Fibroblast of lung (primary cell): ENCODE results near the gene HACE1. TPM values are rescaled to one million over a fixed set of nuclear protein-coding genes. Genes with fewer than 3 reads are reported as not detected.
A peak's percentile ranks its signal among the peaks of the same experiment; 100 is the strongest.

Source experiments
- DNase-seq, 2 donors: peaks; one replicate each; pipeline versions ENCODE4 v3.0.0 to v3.0.0-alpha.2; 2010; ENCODE audit warnings: low read depth in 2 of 2
- H2AFZ ChIP-seq: 2 replicates; pipeline ENCODE4 v1.5.1; 2012; ENCODE audit warnings: low read length, control low read depth, inconsistent platforms
- H3K27ac ChIP-seq: 2 replicates; pipeline ENCODE4 v1.5.1; 2011; ENCODE audit warnings: low read length, control low read depth; ENCODE audit not compliant: insufficient read depth
- H3K27me3 ChIP-seq: 2 replicates; pipeline ENCODE4 v1.5.1; 2011; ENCODE audit warnings: mild to moderate bottlenecking, low read length; ENCODE audit not compliant: control insufficient read depth, insufficient read depth
- H3K36me3 ChIP-seq: 2 replicates; pipeline ENCODE4 v1.5.1; 2011; ENCODE audit warnings: low read length; ENCODE audit not compliant: control insufficient read depth, insufficient read depth
- H3K4me1 ChIP-seq: 2 replicates; pipeline ENCODE4 v1.5.1; 2011; ENCODE audit warnings: low read length; ENCODE audit not compliant: control insufficient read depth, insufficient read depth; ENCODE audit errors: extremely low read depth
- H3K4me2 ChIP-seq: 2 replicates; pipeline ENCODE4 v1.5.1; 2011; ENCODE audit warnings: low read length, control low read depth; ENCODE audit not compliant: insufficient read depth; ENCODE audit errors: extremely low read depth
- H3K4me3 ChIP-seq, 4 experiments: fragments of 200-600 bp in 1 of 4; sonication (generic) in 1 of 4; replicated peaks in 1 of 4; 2 replicates each; pipeline ENCODE4 v1.5.1; 2011 to 2016; ENCODE audit warnings: low read length in 4 of 4, low read depth in 3 of 4, mild to moderate bottlenecking in 3 of 4, control low read depth in 2 of 4, inconsistent platforms in 1 of 4, mixed read lengths in 1 of 4; ENCODE audit not compliant: insufficient read depth in 1 of 4; ENCODE audit errors: control extremely low read depth in 1 of 4
- H3K79me2 ChIP-seq: 2 replicates; pipeline ENCODE4 v1.5.1; 2012; ENCODE audit warnings: mild to moderate bottlenecking, low read length, inconsistent platforms; ENCODE audit not compliant: control insufficient read depth, insufficient read depth
- H3K9ac ChIP-seq: 2 replicates; pipeline ENCODE4 v1.5.1; 2011; ENCODE audit warnings: mild to moderate bottlenecking, low read length, control low read depth; ENCODE audit not compliant: insufficient read depth
- H3K9me3 ChIP-seq: 2 replicates; pipeline ENCODE4 v1.5.1; 2012; ENCODE audit warnings: low read depth, low read length; ENCODE audit not compliant: control insufficient read depth, insufficient read depth
- H4K20me1 ChIP-seq: 2 replicates; pipeline ENCODE4 v1.5.1; 2011; ENCODE audit warnings: low read length; ENCODE audit not compliant: control insufficient read depth, insufficient read depth; ENCODE audit errors: extremely low read depth
- EZH2 ChIP-seq: IDR thresholded peaks from 2 replicates; pipeline ENCODE4 v1.5.1; 2012; ENCODE audit warnings: low read length, control low read depth, mild to moderate bottlenecking; ENCODE audit errors: missing control alignments
- polyA minus RNA-seq: library from RNA; depleted of rRNA, polyadenylated mRNA; stranded (reverse); fragments of >200 nt; gene quantifications from 2 replicates; pipeline ENCODE4 v1.2.3, GENCODE V29; 2011; ENCODE audit warnings: low replicate concordance
- polyA plus RNA-seq, 2 donors: library from polyadenylated mRNA; depleted of rRNA in 1 of 2; stranded (reverse) in 1 of 2; unstranded in 1 of 2; fragments of >200 nt; gene quantifications; 2 replicates each; pipeline ENCODE4 v1.2.1, GENCODE V29; 2011 to 2012; ENCODE audit warnings: missing spikeins in 1 of 2
- total RNA-seq: library from RNA; depleted of rRNA; stranded (reverse); fragments of >200 nt; gene quantifications from 2 replicates; pipeline ENCODE4 v1.2.1, GENCODE V29; 2014
- TF ChIP-seq, protein P1 (sequence below), 2 donors: IDR thresholded peaks in 1 of 2; conservative IDR thresholded peaks in 1 of 2; 1 replicate in 1 of 2; 2 replicates in 1 of 2; pipeline ENCODE4 v1.5.1; 2011 to 2012; ENCODE audit warnings: low read length in 2 of 2, control low read depth in 1 of 2, inconsistent platforms in 1 of 2, low read depth in 1 of 2, mild to moderate bottlenecking in 1 of 2

Gene HACE1, protein sequence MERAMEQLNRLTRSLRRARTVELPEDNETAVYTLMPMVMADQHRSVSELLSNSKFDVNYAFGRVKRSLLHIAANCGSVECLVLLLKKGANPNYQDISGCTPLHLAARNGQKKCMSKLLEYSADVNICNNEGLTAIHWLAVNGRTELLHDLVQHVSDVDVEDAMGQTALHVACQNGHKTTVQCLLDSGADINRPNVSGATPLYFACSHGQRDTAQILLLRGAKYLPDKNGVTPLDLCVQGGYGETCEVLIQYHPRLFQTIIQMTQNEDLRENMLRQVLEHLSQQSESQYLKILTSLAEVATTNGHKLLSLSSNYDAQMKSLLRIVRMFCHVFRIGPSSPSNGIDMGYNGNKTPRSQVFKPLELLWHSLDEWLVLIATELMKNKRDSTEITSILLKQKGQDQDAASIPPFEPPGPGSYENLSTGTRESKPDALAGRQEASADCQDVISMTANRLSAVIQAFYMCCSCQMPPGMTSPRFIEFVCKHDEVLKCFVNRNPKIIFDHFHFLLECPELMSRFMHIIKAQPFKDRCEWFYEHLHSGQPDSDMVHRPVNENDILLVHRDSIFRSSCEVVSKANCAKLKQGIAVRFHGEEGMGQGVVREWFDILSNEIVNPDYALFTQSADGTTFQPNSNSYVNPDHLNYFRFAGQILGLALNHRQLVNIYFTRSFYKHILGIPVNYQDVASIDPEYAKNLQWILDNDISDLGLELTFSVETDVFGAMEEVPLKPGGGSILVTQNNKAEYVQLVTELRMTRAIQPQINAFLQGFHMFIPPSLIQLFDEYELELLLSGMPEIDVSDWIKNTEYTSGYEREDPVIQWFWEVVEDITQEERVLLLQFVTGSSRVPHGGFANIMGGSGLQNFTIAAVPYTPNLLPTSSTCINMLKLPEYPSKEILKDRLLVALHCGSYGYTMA
- total RNA-seq (18.7 and 26.3 TPM in 2 replicates), polyA plus RNA-seq (9.0 and 10.8 TPM in 2 replicates), polyA minus RNA-seq (1.1 and 7.6 TPM in 2 replicates)
- polyA plus RNA-seq (2012), result 6.0 and 6.1 TPM in 2 replicates

DNA sequence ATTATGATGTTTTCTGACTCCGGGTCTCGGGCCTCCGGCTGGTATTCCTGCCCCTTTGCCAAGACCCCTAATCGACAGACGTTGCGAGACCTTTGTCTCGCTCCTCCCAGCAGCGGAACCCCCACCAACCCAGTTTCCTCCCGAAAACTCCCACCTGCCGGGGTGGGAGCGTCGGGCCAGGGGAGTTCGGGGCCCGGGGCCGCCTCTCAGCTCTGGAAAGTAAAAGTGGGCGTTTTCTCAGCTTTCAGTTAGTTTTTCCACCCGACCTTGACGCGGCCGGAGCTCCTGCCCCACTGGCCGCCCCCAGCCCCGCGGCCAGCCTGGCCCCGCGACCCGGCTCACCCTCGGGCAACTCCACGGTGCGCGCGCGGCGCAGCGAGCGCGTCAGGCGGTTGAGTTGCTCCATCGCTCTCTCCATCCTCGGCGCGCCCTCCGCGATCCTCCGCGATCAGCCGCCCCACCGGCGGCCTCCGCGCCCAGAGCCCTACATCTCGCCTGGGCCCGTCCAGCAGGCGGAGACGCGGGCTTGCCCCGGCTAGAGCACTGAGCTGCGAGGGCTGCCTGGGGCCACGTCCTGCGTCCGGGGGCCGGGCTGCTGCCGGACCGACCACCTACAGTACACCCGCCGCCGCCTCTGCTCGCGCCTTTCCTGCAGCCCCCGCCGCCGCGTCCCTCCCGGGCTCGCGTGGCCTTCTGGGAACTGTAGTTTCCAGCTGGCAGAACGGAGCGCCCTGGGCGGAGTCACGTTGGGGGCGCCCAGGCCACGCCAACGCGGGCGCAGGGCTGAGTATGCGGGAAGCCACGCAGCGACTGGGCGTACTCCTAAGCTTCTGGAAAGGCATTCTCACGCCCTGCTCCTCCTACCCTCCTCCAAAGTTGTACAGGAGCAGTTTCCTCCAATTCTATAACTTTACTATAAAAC is at the start of gene HACE1:
Gene HACE1 (minus strand): TSS at position 695 of the 922 bp plus-strand sequence. CDS start 277 bp downstream, at position 418.
- peak within 1 kb of the TSS; percentile 81 for H2AFZ ChIP-seq
- no peaks in the 10 kb centered on the region for H3K36me3 ChIP-seq
- no peaks in the 10 kb centered on the region for H4K20me1 ChIP-seq
- peak within 1 kb of the TSS; percentile 84 for H3K9ac ChIP-seq
- peak within 1 kb of the TSS; percentile 78 to 94 (median 87) for H3K4me3 ChIP-seq
- TF ChIP-seq, protein P1, sequence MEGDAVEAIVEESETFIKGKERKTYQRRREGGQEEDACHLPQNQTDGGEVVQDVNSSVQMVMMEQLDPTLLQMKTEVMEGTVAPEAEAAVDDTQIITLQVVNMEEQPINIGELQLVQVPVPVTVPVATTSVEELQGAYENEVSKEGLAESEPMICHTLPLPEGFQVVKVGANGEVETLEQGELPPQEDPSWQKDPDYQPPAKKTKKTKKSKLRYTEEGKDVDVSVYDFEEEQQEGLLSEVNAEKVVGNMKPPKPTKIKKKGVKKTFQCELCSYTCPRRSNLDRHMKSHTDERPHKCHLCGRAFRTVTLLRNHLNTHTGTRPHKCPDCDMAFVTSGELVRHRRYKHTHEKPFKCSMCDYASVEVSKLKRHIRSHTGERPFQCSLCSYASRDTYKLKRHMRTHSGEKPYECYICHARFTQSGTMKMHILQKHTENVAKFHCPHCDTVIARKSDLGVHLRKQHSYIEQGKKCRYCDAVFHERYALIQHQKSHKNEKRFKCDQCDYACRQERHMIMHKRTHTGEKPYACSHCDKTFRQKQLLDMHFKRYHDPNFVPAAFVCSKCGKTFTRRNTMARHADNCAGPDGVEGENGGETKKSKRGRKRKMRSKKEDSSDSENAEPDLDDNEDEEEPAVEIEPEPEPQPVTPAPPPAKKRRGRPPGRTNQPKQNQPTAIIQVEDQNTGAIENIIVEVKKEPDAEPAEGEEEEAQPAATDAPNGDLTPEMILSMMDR (conservative IDR thresholded peaks at IDR 0.05 in 1 of 2, IDR thresholded peaks at IDR 0.05 in 1 of 2; ENCODE audit: low read depth in 1 of 2, low read length in 2 of 2), result peak in 1 of 2 donors; percentile 9
- no peak for TF ChIP-seq EZH2
- H3K27me3 ChIP-seq, result no peaks in the 10 kb centered on the region
- H3K27ac ChIP-seq, result peak within 1 kb of the TSS; percentile 73
- no peaks in the 10 kb centered on the region for H3K9me3 ChIP-seq
- peaks cover 10% of the 10 kb centered on the region for H3K79me2 ChIP-seq
- peak within 1 kb of the TSS; percentile 98 for H3K4me2 ChIP-seq
- DNase-seq, result peak; percentile 88 to 91
- H3K4me1 ChIP-seq, result no peaks in the 10 kb centered on the region

GRCh38 chr6:104908888-104909525 is 49.3 kb upstream of the HACE1 start:
- Histone ChIP-seq H4K20me1 (no peaks in the 10 kb centered on the region), H3K27me3 (no peaks in the 10 kb centered on the region), H3K4me1 (no peaks in the 10 kb centered on the region), H3K4me2 (no peak overlapping the region), H2AFZ (no peak overlapping the region), H3K79me2 (no peaks in the 10 kb centered on the region), H3K9me3 (no peaks in the 10 kb centered on the region), H3K9ac (no peak overlapping the region), H3K27ac (no peak overlapping the region), H3K36me3 (no peaks in the 10 kb centered on the region), H3K4me3 (no peak overlapping the region)
- TF ChIP-seq, protein P1 (conservative IDR thresholded peaks at IDR 0.05 in 1 of 2, IDR thresholded peaks at IDR 0.05 in 1 of 2; ENCODE audit: low read depth in 1 of 2, low read length in 2 of 2), result no peak
- TF ChIP-seq EZH2, result no peak
- DNase-seq, result no peak
